Activated CD8-positive, alpha-beta T cell treated with anti-CD3 and anti-CD28 coated beads for 36 hours (primary cell): ENCODE data around the gene RFPL3. TPM values are rescaled to one million over a fixed set of nuclear protein-coding genes. Genes with fewer than 3 reads are reported as not detected.

Source experiments
- ATAC-seq: fragments of 200-7000 bp; cut with Tn5 transposase; one replicate; pipeline ENCODE4 v1.10.0; 2021; ENCODE audit warnings: mild to moderate bottlenecking, moderate library complexity
- CTCF ChIA-PET: fragments of 350-600 bp; sonication (Branson Sonifier 250); formaldehyde crosslinking; loops from one replicate; lab custom pipeline; 2021; ENCODE audit warnings: antibody characterized with exemption; lab: Charles Lee
- POLR2A ChIA-PET: fragments of 350-600 bp; sonication (Branson Sonifier 250); formaldehyde crosslinking; loops from one replicate; lab custom pipeline; 2021; ENCODE audit warnings: antibody characterized with exemption; lab: Charles Lee
- DNase-seq: peaks from one replicate; pipeline ENCODE4 v3.0.0-alpha.2; 2020
- H3K27ac Mint-ChIP-seq: one replicate; pipeline ENCODE4 v1.8.0; 2021; ENCODE audit warnings: mild to moderate bottlenecking, mixed read lengths
- H3K27me3 Mint-ChIP-seq: one replicate; pipeline ENCODE4 v1.8.0; 2021; ENCODE audit warnings: mixed read lengths
- H3K36me3 Mint-ChIP-seq: one replicate; pipeline ENCODE4 v1.8.0; 2021; ENCODE audit warnings: low read depth, mixed read lengths
- H3K4me1 Mint-ChIP-seq: one replicate; pipeline ENCODE4 v1.8.0; 2021; ENCODE audit warnings: low read depth, mixed read lengths
- H3K4me3 Mint-ChIP-seq: one replicate; pipeline ENCODE4 v1.8.0; 2021; ENCODE audit warnings: mild to moderate bottlenecking, moderate library complexity, mixed read lengths
- H3K9me3 Mint-ChIP-seq: one replicate; pipeline ENCODE4 v1.8.0; 2021; ENCODE audit warnings: mixed read lengths
- intact Hi-C: fragments of 100-400 bp; cut with micrococcal nuclease; formaldehyde crosslinking; loops from one replicate; pipeline ENCODE4 v1.10.0; 2022
- total RNA-seq, 2 experiments: library from RNA; stranded (reverse); gene quantifications; one replicate each; pipeline ENCODE4 v1.2.3, GENCODE V29; 2021
- TF ChIP-seq, protein P1 (sequence below): fragments of 200-600 bp; IDR thresholded peaks from one replicate; pipeline ENCODE4 v1.8.0; 2022; ENCODE audit warnings: antibody characterized with exemption, mild to moderate bottlenecking

RFPL3 gene
- total RNA-seq, 2 experiments from 2014 or later, result not detected

DNA sequence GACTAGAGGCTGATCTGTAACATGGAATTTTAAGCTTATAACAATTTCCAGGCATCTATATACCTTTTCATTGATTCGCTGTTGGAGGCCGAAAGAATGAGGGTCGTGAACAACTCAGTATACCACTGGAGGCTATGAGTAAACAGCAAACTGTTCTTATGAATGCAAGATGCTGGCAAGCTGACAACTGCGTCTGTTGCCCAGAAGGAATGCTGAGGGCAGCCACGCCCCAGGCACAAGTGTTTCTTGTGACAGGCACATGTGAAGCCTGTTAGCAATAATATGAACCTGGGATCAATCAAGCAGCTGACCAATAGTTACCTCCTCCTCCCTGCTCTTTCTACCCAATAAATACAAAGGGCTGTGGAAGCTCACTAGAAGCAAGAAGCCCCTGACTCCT, 39.1 kb downstream of the RFPL3 start:
- Mint-ChIP-seq H3K27ac (no peak overlapping the region), H3K27me3 (no peaks in the 10 kb centered on the region), H3K4me3 (no peak overlapping the region), H3K4me1 (peaks cover 7% of the 10 kb centered on the region), H3K36me3 (peaks cover 50% of the 10 kb centered on the region), H3K9me3 (no peaks in the 10 kb centered on the region)
- intact Hi-C loops, result no loop called here
- no peak for ATAC-seq
- POLR2A ChIA-PET, result interaction anchor here (1.1 kb wide), 1 partner anchor 15 kb away, joined by 3 read pairs; the partner anchor contains the start of gene RTCB
- TF ChIP-seq, protein P1, sequence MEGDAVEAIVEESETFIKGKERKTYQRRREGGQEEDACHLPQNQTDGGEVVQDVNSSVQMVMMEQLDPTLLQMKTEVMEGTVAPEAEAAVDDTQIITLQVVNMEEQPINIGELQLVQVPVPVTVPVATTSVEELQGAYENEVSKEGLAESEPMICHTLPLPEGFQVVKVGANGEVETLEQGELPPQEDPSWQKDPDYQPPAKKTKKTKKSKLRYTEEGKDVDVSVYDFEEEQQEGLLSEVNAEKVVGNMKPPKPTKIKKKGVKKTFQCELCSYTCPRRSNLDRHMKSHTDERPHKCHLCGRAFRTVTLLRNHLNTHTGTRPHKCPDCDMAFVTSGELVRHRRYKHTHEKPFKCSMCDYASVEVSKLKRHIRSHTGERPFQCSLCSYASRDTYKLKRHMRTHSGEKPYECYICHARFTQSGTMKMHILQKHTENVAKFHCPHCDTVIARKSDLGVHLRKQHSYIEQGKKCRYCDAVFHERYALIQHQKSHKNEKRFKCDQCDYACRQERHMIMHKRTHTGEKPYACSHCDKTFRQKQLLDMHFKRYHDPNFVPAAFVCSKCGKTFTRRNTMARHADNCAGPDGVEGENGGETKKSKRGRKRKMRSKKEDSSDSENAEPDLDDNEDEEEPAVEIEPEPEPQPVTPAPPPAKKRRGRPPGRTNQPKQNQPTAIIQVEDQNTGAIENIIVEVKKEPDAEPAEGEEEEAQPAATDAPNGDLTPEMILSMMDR, result no peak
- CTCF ChIA-PET, result no interaction called here
- DNase-seq, result no peak

DNA sequence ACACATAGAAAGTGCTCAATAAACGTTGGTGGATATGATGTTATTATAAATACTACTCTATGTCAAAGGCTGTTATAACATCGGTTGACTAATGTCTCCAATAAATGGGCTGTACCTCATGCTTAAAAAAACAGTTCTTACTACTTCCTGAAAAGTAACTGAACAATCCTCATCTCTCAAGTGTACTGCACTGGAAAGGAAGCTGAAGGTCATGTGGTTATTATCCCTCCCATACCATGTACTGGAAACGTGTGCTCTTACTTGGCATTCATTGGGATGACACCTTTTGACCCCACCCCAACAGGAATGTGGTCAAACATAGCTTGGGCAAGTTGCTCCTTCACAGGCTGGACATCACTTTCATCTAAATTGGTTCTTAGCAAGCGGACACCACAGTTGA, 43.8 kb downstream of the RFPL3 start:
- Mint-ChIP-seq H3K4me3 (no peak overlapping the region), H3K27me3 (no peaks in the 10 kb centered on the region), H3K4me1 (no peaks in the 10 kb centered on the region), H3K9me3 (no peaks in the 10 kb centered on the region), H3K27ac (no peak overlapping the region), H3K36me3 (peaks cover 40% of the 10 kb centered on the region)
- TF ChIP-seq, protein P1, result no peak
- ATAC-seq (no peak), DNase-seq (no peak)
- POLR2A ChIA-PET, result interaction anchor here (2.5 kb wide), 1 partner anchor 10 kb away, joined by 13 read pairs; the partner anchor contains the start of gene RTCB
- CTCF ChIA-PET, result interaction anchor here (1.1 kb wide), 1 partner anchor 72 kb away, joined by 3 read pairs; no protein-coding TSS in a partner anchor
- intact Hi-C loops, result no loop called here

DNA sequence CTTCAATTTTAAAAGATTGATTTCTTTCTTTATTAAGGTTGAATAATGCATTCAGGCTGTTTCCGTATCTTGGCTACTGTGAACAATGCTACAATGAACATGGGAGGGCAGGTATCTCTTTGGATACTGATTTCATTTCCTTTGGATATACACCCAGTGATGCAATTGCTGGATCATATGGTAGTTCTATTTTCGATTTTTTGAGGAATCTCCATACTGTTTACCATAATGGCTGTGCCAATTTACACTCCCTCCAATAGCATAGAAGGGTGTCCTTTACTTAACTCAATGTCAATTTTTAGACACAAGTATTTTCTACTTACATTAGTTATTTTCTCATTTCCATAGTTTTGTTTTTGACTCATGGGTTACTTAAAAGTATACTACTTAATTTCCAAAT, 46.4 kb downstream of the RFPL3 start:
- H3K27ac Mint-ChIP-seq, result no peak overlapping the region
- peaks cover 53% of the 10 kb centered on the region for H3K36me3 Mint-ChIP-seq
- CTCF ChIA-PET, result no interaction called here
- no peak for DNase-seq
- TF ChIP-seq, protein P1, result no peak
- H3K4me3 Mint-ChIP-seq, result no peak overlapping the region
- H3K9me3 Mint-ChIP-seq, result no peaks in the 10 kb centered on the region
- ATAC-seq, result no peak
- POLR2A ChIA-PET, result no interaction called here
- intact Hi-C loops, result no loop called here
- no peaks in the 10 kb centered on the region for H3K27me3 Mint-ChIP-seq
- H3K4me1 Mint-ChIP-seq, result peaks cover 19% of the 10 kb centered on the region

DNA sequence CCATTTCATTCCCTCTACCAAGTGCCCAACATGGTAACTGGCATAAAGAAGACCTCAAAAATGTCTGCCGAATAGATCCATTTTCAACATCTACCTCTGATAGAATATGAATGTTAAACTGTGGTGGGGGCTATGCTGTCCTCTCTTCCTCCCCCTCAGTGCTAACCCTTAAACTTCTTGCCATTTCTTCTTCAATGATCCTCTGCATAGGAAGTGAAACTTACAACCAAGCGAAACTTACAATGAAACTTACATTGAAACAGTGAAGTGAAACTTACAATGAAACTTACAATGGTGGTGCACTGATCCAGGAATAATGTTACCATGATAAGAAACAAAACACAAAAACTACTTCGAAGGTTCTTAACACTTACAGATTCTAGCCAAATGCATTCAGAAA, 49.6 kb downstream of the RFPL3 start:
- ChIA-PET CTCF (interaction anchor here (3.9 kb wide), 1 partner anchor 66 kb away, joined by 13 read pairs; the partner anchor contains the start of gene FBXO7), POLR2A (interaction anchor here (0.7 kb wide), 1 partner anchor 15 kb away, joined by 3 read pairs; no protein-coding TSS in a partner anchor)
- H3K27ac Mint-ChIP-seq, result peak overlapping the region; percentile 56
- DNase-seq (no peak), ATAC-seq (no peak)
- peaks cover 42% of the 10 kb centered on the region for H3K36me3 Mint-ChIP-seq
- TF ChIP-seq, protein P1, result no peak
- peaks cover 40% of the 10 kb centered on the region for H3K4me1 Mint-ChIP-seq
- H3K9me3 Mint-ChIP-seq, result no peaks in the 10 kb centered on the region
- H3K27me3 Mint-ChIP-seq, result no peaks in the 10 kb centered on the region
- no peak overlapping the region for H3K4me3 Mint-ChIP-seq
- intact Hi-C loops, result no loop called here

DNA sequence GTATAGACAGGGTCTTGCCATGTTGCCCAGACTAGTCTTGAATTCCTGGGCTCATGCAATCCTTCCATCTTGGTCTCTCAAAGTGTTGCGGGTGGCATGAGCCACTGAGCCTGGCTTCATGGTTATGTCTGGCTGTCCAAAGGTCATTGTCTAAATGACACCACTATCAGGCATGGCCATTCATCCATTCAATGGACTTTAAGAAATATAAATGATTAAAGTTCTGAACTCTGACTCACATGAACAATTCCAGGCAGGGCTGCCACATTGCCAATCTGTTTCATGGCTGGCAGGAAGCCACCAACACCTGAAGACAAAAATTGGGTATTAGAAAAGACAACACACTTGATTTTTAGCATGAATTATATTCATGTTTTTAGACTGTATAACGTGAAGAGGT, 50.3 kb downstream of the RFPL3 start:
- H3K9me3 Mint-ChIP-seq, result no peaks in the 10 kb centered on the region
- H3K36me3 Mint-ChIP-seq, result peaks cover 42% of the 10 kb centered on the region
- DNase-seq (no peak), ATAC-seq (no peak)
- TF ChIP-seq, protein P1, result no peak
- POLR2A ChIA-PET, result no interaction called here
- H3K4me3 Mint-ChIP-seq, result no peak overlapping the region
- H3K27me3 Mint-ChIP-seq, result no peaks in the 10 kb centered on the region
- H3K4me1 Mint-ChIP-seq, result peaks cover 47% of the 10 kb centered on the region
- CTCF ChIA-PET, result interaction anchor here (3.9 kb wide), 1 partner anchor 66 kb away, joined by 13 read pairs; the partner anchor contains the start of gene FBXO7
- intact Hi-C loops, result no loop called here
- no peak overlapping the region for H3K27ac Mint-ChIP-seq
